Esophagus squamous epithelium (tissue), 5 donors: ENCODE results near the gene LARGE1. TPM values are rescaled to one million over a fixed set of nuclear protein-coding genes. Genes with fewer than 3 reads are reported as not detected.

Experiments used
- DNase-seq: peaks from one replicate; lab custom pipeline; 2025; lab: John Stamatoyannopoulos, UW
- H3K27ac ChIP-seq, 4 donors: fragments of 200-600 bp; sonication (generic); one replicate each; pipeline ENCODE4 v1.5.1; 2016 to 2019; ENCODE audit warnings: mild to moderate bottlenecking in 1 of 4
- H3K27me3 ChIP-seq, 4 donors: fragments of 200-600 bp; sonication (generic); 1 replicate in 3 of 4; 2 replicates in 1 of 4; pipeline versions ENCODE4 v1.5.1 to v1.6.0; 2017 to 2021; ENCODE audit warnings: antibody characterized with exemption in 1 of 4
- H3K36me3 ChIP-seq, 3 donors: fragments of 200-600 bp; sonication (generic); one replicate each; pipeline ENCODE4 v1.5.1; 2016 to 2019
- H3K4me1 ChIP-seq, 3 donors: fragments of 200-600 bp; sonication (generic); one replicate each; pipeline ENCODE4 v1.5.1; 2017 to 2019
- H3K4me3 ChIP-seq, 4 donors: fragments of 200-600 bp; sonication (generic); 1 replicate in 3 of 4; 2 replicates in 1 of 4; pipeline ENCODE4 v1.5.1; 2016 to 2019; ENCODE audit warnings: mild to moderate bottlenecking in 2 of 4, moderate library complexity in 1 of 4
- H3K9me3 ChIP-seq, 3 donors: fragments of 200-600 bp; sonication (generic); one replicate each; pipeline ENCODE4 v1.5.1; 2016 to 2019
- CTCF ChIP-seq, 6 experiments: fragments of 450-650 bp in 4 of 6; fragments of 200-600 bp in 2 of 6; sonication (generic) in 2 of 6; IDR thresholded peaks; one replicate each; pipeline ENCODE4 v1.5.1; 2016 to 2019; ENCODE audit warnings: antibody characterized with exemption in 6 of 6, mild to moderate bottlenecking in 4 of 6, moderate library complexity in 4 of 6
- POLR2A ChIP-seq, 4 donors: fragments of 450-650 bp; IDR thresholded peaks; one replicate each; pipeline ENCODE4 v1.6.1; 2017; ENCODE audit warnings: antibody characterized with exemption in 4 of 4, mild to moderate bottlenecking in 4 of 4, moderate library complexity in 3 of 4
- WGBS, 2 donors: methylation state at CpG; one replicate each; pipeline ENCODE4 v1.1.5; 2018; 5-methylcytosine and 5-hydroxymethylcytosine counted together
- intact Hi-C: fragments of 100-400 bp; cut with DNase I; formaldehyde crosslinking; loops from one replicate; pipeline ENCODE4 v1.15.0; 2022
- total RNA-seq, 4 donors: library from RNA; depleted of rRNA; stranded (reverse); fragments of >200 nt; gene quantifications; one replicate each; pipeline ENCODE4 v1.1.0, GENCODE V29; 2016
- donor health status: DM: yes; HTN: yes; CAD: no.

The LARGE1 gene
- total RNA-seq, 4 donors from 2014 or later: 5.2 to 15.1 (median 6.6) TPM

- DNase-seq: no peak
- peaks cover 0 to 28% (median 3%) of the 10 kb centered on the region in 3 donors for H3K4me1 ChIP-seq
- H3K4me3 ChIP-seq: no peak overlapping the region
- WGBS, 2 donors: no CpG with 5 or more reads among the region's 1 CpG
- H3K36me3 ChIP-seq: no peaks in the 10 kb centered on the region
- intact Hi-C loops: no loop called here
- TF ChIP-seq POLR2A (IDR thresholded peaks at IDR 0.05): no peak
- no peak for TF ChIP-seq CTCF (IDR thresholded peaks at IDR 0.05)
- no peak overlapping the region for H3K27ac ChIP-seq
- H3K27me3 ChIP-seq: no peaks in the 10 kb centered on the region
- H3K9me3 ChIP-seq: no peaks in the 10 kb centered on the region
Measured at GRCh38 chr22:33865996-33866395, 54.3 kb downstream of the LARGE1 start.

GRCh38 chr22:33865248-33865647 lies 55.0 kb downstream of the LARGE1 start:
- H3K4me3 ChIP-seq: no peak overlapping the region
- no peaks in the 10 kb centered on the region for H3K9me3 ChIP-seq
- intact Hi-C loops: no loop called here
- peak overlapping the region in 3 of 4 donors; percentile 31 to 67 (median 40) for H3K27ac ChIP-seq
- H3K36me3 ChIP-seq: no peaks in the 10 kb centered on the region
- TF ChIP-seq POLR2A (IDR thresholded peaks at IDR 0.05): no peak
- no peak for TF ChIP-seq CTCF (IDR thresholded peaks at IDR 0.05)
- DNase-seq: no peak
- peaks cover 0 to 28% (median 3%) of the 10 kb centered on the region in 3 donors for H3K4me1 ChIP-seq
- WGBS, 2 donors: 66 to 75% methylated on average over 5 of the region's 5 CpGs
- no peaks in the 10 kb centered on the region for H3K27me3 ChIP-seq

GRCh38 chr22:33864723-33865130 lies 55.5 kb downstream of the LARGE1 start:
- Histone ChIP-seq H3K4me3 (no peak overlapping the region), H3K36me3 (no peaks in the 10 kb centered on the region), H3K9me3 (no peaks in the 10 kb centered on the region), H3K27ac (peak overlapping the region in 3 of 4 donors; percentile 31 to 67 (median 40)), H3K4me1 (peaks cover 0 to 28% (median 3%) of the 10 kb centered on the region in 3 donors), H3K27me3 (no peaks in the 10 kb centered on the region)
- TF ChIP-seq CTCF (IDR thresholded peaks at IDR 0.05) (no peak), POLR2A (IDR thresholded peaks at IDR 0.05) (no peak)
- intact Hi-C loops: no loop called here
- WGBS, 2 donors: 58 to 72% methylated on average over 6 of the region's 7 CpGs
- DNase-seq: no peak

- intact Hi-C loops: no loop called here
- no peak for DNase-seq
- 87 to 90% methylated on average over 12 of the region's 12 CpGs for WGBS, 2 donors
- H3K4me1 ChIP-seq: peaks cover 0 to 16% (median 3%) of the 10 kb centered on the region in 3 donors
- no peaks in the 10 kb centered on the region for H3K27me3 ChIP-seq
- H3K36me3 ChIP-seq: no peaks in the 10 kb centered on the region
- H3K4me3 ChIP-seq: no peak overlapping the region
- no peak for TF ChIP-seq POLR2A (IDR thresholded peaks at IDR 0.05)
- TF ChIP-seq CTCF (IDR thresholded peaks at IDR 0.05): no peak
- H3K9me3 ChIP-seq: no peaks in the 10 kb centered on the region
- no peak overlapping the region for H3K27ac ChIP-seq
Measured at GRCh38 chr22:33861216-33861875, 58.9 kb downstream of the LARGE1 start.

- no peak overlapping the region for H3K4me3 ChIP-seq
- no peaks in the 10 kb centered on the region for H3K9me3 ChIP-seq
- H3K4me1 ChIP-seq: peaks cover 0 to 16% (median 3%) of the 10 kb centered on the region in 3 donors
- no peaks in the 10 kb centered on the region for H3K36me3 ChIP-seq
- no peak overlapping the region for H3K27ac ChIP-seq
- DNase-seq: no peak
- no peaks in the 10 kb centered on the region for H3K27me3 ChIP-seq
- TF ChIP-seq POLR2A (IDR thresholded peaks at IDR 0.05): no peak
- TF ChIP-seq CTCF (IDR thresholded peaks at IDR 0.05): no peak
- 84 to 91% methylated on average over 5 to 8 of the region's 8 CpGs for WGBS, 2 donors
- intact Hi-C loops: no loop called here
Measured at GRCh38 chr22:33860386-33860785, 59.9 kb downstream of the LARGE1 start.
